SK-N-SH (cell line): ENCODE results near the gene CAMKMT. TPM values are rescaled to one million over a fixed set of nuclear protein-coding genes. Genes with fewer than 3 reads are reported as not detected.

Experiments
- CTCF ChIA-PET: fragments of 300-600, 350-600 bp; formaldehyde crosslinking; extraction: SDS; loops from one replicate; lab custom pipeline; 2021; lab: Yijun Ruan, JAX
- POLR2A ChIA-PET: fragments of 350-600 bp; sonication (Branson Sonifier 250); formaldehyde crosslinking; extraction: SDS; loops from one replicate; lab custom pipeline; 2020; ENCODE audit warnings: antibody characterized with exemption, inconsistent platforms; lab: Yijun Ruan, JAX
- DNase-seq: peaks from one replicate; pipeline ENCODE4 v3.0.0; 2012
- H2AFZ ChIP-seq: fragments of 200-600 bp; sonication (generic); 2 replicates; pipeline ENCODE4 v1.8.1; 2016; ENCODE audit warnings: antibody characterized with exemption, mild to moderate bottlenecking, low read depth
- H3F3A ChIP-seq: fragments of 200-600 bp; sonication (generic); replicated peaks from 2 replicates; pipeline ENCODE3; 2016; ENCODE audit warnings: antibody characterized with exemption, mild to moderate bottlenecking; ENCODE audit not compliant: insufficient read depth
- H3K27ac ChIP-seq, 2 experiments: fragments of 200-500 bp in 1 of 2; fragments of 200-600 bp in 1 of 2; sonication (Bioruptor generic) in 1 of 2; sonication (generic), shearing (Covaris generic) in 1 of 2; 2 replicates each; pipeline versions ENCODE4 v1.5.1 to v1.6.1; 2014 to 2016; ENCODE audit warnings: low read depth in 2 of 2, inconsistent platforms in 1 of 2, low read length in 1 of 2, mild to moderate bottlenecking in 1 of 2, mixed read lengths in 1 of 2
- H3K27me3 ChIP-seq: fragments of 200-600 bp; sonication (generic), shearing (Covaris generic); 2 replicates; pipeline ENCODE4 v1.6.1; 2016; ENCODE audit warnings: mixed run types; ENCODE audit not compliant: insufficient read depth
- H3K36me3 ChIP-seq, 2 experiments: fragments of 200-500 bp in 1 of 2; fragments of 200-600 bp in 1 of 2; sonication (Bioruptor generic) in 1 of 2; sonication (generic) in 1 of 2; replicated peaks in 1 of 2; 2 replicates each; pipeline versions ENCODE3 to v1.5.1; 2014 to 2016; ENCODE audit warnings: low read length in 1 of 2, mild to moderate bottlenecking in 1 of 2; ENCODE audit not compliant: insufficient read depth in 2 of 2, control insufficient read depth in 1 of 2
- H3K4me1 ChIP-seq, 2 experiments: fragments of 200-500 bp in 1 of 2; fragments of 200-600 bp in 1 of 2; sonication (Bioruptor generic) in 1 of 2; sonication (generic), shearing (Covaris generic) in 1 of 2; 2 replicates each; pipeline versions ENCODE4 v1.5.1 to v1.6.1; 2014 to 2016; ENCODE audit warnings: low read depth in 1 of 2, low read length in 1 of 2, mixed run types in 1 of 2; ENCODE audit not compliant: insufficient read depth in 2 of 2, control insufficient read depth in 1 of 2
- H3K4me2 ChIP-seq: fragments of 200-600 bp; sonication (generic), shearing (Covaris generic); 2 replicates; pipeline ENCODE4 v1.6.1; 2017; ENCODE audit warnings: mixed run types
- H3K4me3 ChIP-seq, 2 experiments: fragments of 200-500 bp in 1 of 2; fragments of 200-600 bp in 1 of 2; sonication (Bioruptor generic) in 1 of 2; sonication (generic), shearing (Covaris generic) in 1 of 2; 2 replicates each; pipeline versions ENCODE4 v1.5.1 to v1.8.1; 2014 to 2016; ENCODE audit warnings: low read depth in 2 of 2, inconsistent platforms in 1 of 2, low read length in 1 of 2, mild to moderate bottlenecking in 1 of 2, mixed read lengths in 1 of 2, moderate library complexity in 1 of 2
- H3K79me2 ChIP-seq: fragments of 200-600 bp; sonication (generic); 2 replicates; pipeline ENCODE4 v1.8.1; 2017; ENCODE audit warnings: mild to moderate bottlenecking; ENCODE audit not compliant: insufficient read depth
- H3K9ac ChIP-seq: fragments of 200-600 bp; sonication (generic); 2 replicates; pipeline ENCODE4 v1.6.1; 2017; ENCODE audit warnings: mixed run types
- H3K9me2 ChIP-seq: fragments of 200-600 bp; sonication (generic); 2 replicates; pipeline ENCODE4 v1.6.1; 2017; ENCODE audit warnings: mixed run types
- H3K9me3 ChIP-seq: fragments of 200-600 bp; sonication (generic); 2 replicates; pipeline ENCODE4 v1.6.1; 2017; ENCODE audit warnings: mixed run types, mild to moderate bottlenecking, moderate library complexity
- H4K20me1 ChIP-seq: fragments of 200-600 bp; sonication (generic); 2 replicates; pipeline ENCODE4 v1.6.1; 2017; ENCODE audit warnings: mild to moderate bottlenecking, mixed run types; ENCODE audit not compliant: insufficient read depth
- CHD2 ChIP-seq: fragments of 150-350 bp; IDR thresholded peaks from 2 replicates; pipeline ENCODE4 v1.6.1; 2018; ENCODE audit warnings: low read length; ENCODE audit not compliant: partially characterized antibody
- EP300 ChIP-seq, 2 experiments: IDR thresholded peaks; 2 replicates each; pipeline versions ENCODE4 v1.4.0 to v1.6.1; 2012; ENCODE audit warnings: borderline replicate concordance in 1 of 2, low read depth in 1 of 2, low read length in 1 of 2
- FOXJ3 ChIP-seq: sonication (generic); formaldehyde crosslinking; IDR thresholded peaks from 2 replicates; pipeline ENCODE4 v1.5.1; 2020; ENCODE audit warnings: mild to moderate bottlenecking, missing genetic modification reagents
- MXI1 ChIP-seq: IDR thresholded peaks from 2 replicates; pipeline ENCODE4 v1.6.1; 2012; ENCODE audit warnings: mild to moderate bottlenecking, low read depth, low read length, improper control_type of control experiment
- NFIC ChIP-seq: IDR thresholded peaks from 2 replicates; pipeline ENCODE4 v1.4.0; 2012; ENCODE audit warnings: borderline replicate concordance
- NRF1 ChIP-seq: IDR thresholded peaks from 2 replicates; pipeline ENCODE4 v1.6.1; 2012; ENCODE audit warnings: low read depth, mild to moderate bottlenecking, low read length
- PBX3 ChIP-seq: IDR thresholded peaks from 2 replicates; pipeline ENCODE4; 2012
- POLR2AphosphoS5 ChIP-seq: IDR thresholded peaks from 2 replicates; pipeline ENCODE4 v1.6.1; 2012; ENCODE audit warnings: low read depth, low read length
- RAD21 ChIP-seq: IDR thresholded peaks from 2 replicates; pipeline ENCODE4 v1.6.1; 2012; ENCODE audit warnings: mild to moderate bottlenecking, low read length
- RCOR1 ChIP-seq: fragments of 150-350 bp; IDR thresholded peaks from 2 replicates; pipeline ENCODE4 v1.6.1; 2017; ENCODE audit warnings: antibody characterized with exemption, low read length
- TCF12 ChIP-seq: IDR thresholded peaks from 2 replicates; pipeline ENCODE4 v1.4.0; 2012
- USF1 ChIP-seq: IDR thresholded peaks from 2 replicates; pipeline ENCODE4 v1.4.0; 2012; ENCODE audit warnings: low read depth, borderline replicate concordance
- USF2 ChIP-seq: fragments of 150-350 bp; IDR thresholded peaks from 2 replicates; pipeline ENCODE4 v1.6.1; 2017; ENCODE audit warnings: antibody characterized with exemption, low read length, low read depth, borderline replicate concordance
- YY1 ChIP-seq: IDR thresholded peaks from 2 replicates; pipeline ENCODE4 v1.4.0; 2012; ENCODE audit warnings: low read depth, mild to moderate bottlenecking
- WGBS: methylation state at CpG from one replicate; pipeline ENCODE4 v1.1.6; 2017; ENCODE audit warnings: low lambda C conversion rate; 5-methylcytosine and 5-hydroxymethylcytosine counted together
- polyA plus RNA-seq, 3 experiments: library from polyadenylated mRNA; depleted of rRNA; stranded (reverse); fragments of >200 nt; gene quantifications; 2 replicates each; pipeline ENCODE4 v1.2.3, GENCODE V29; 2012
- TF ChIP-seq, protein P1 (sequence below): IDR thresholded peaks from 2 replicates; pipeline ENCODE4 v1.4.0; 2012; ENCODE audit warnings: low read depth
- TF ChIP-seq, protein P2 (sequence below): fragments of 200-600 bp; sonication (generic); IDR thresholded peaks from 2 replicates; pipeline ENCODE4 v1.6.1; 2017; ENCODE audit warnings: antibody characterized with exemption, mild to moderate bottlenecking, moderate library complexity
- TF ChIP-seq, protein P3 (sequence below): IDR thresholded peaks from 2 replicates; pipeline ENCODE4 v1.4.0; 2012; ENCODE audit warnings: low read depth, borderline replicate concordance

The CAMKMT gene
- polyA plus RNA-seq, 1 of the 3 experiments (the other 2 are of a cell fraction): 5.9 TPM

DNA sequence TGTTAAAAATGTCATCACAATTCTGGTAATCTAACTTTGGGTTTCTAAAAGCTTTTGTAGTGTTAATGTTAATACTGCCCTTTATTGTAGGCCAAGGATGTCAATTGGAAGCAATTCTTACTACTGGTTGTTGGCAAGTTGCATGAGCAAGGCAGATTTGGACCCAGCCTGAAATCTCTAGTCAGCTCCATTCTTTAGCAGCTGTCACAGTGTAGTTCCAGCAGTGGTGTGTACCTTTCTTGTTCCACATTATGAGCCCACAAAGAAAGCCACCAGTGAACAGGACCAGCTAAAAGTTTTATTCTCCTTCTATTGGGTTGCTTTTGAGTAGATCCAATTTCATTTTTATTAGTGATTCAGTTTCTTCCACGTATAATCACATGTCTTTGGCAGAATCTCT, 133.8 kb downstream of the CAMKMT start:
- WGBS: 79% methylated on average over 1 of the region's 1 CpG
- H3K27ac ChIP-seq: no peak overlapping the region
- no peaks in the 10 kb centered on the region for H3K79me2 ChIP-seq
- no peak overlapping the region for H3K4me3 ChIP-seq
- H3K36me3 ChIP-seq: no peaks in the 10 kb centered on the region
- ChIA-PET POLR2A (no interaction called here), CTCF (interaction anchor here (1.1 to 7.1 kb wide), 4 partner anchors 17 to 460 kb away, joined by 3 to 95 read pairs (median 8); no protein-coding TSS in a partner anchor)
- H3K4me1 ChIP-seq: no peaks in the 10 kb centered on the region; a peak in 1 of 4 replicates
- no peak overlapping the region for H3K9ac ChIP-seq
- no peaks in the 10 kb centered on the region for H3K9me2 ChIP-seq
- no peak for DNase-seq
- no peak overlapping the region for H3K4me2 ChIP-seq
- no peaks in the 10 kb centered on the region for H3K27me3 ChIP-seq
- H2AFZ ChIP-seq: no peak overlapping the region
- TF ChIP-seq POLR2AphosphoS5: no peak
- no peak for TF ChIP-seq EP300 (IDR thresholded peaks at IDR 0.05; ENCODE audit: borderline replicate concordance in 1 of 2, low read depth in 1 of 2, low read length in 1 of 2)
- no peak for TF ChIP-seq NRF1
- TF ChIP-seq, protein P1, sequence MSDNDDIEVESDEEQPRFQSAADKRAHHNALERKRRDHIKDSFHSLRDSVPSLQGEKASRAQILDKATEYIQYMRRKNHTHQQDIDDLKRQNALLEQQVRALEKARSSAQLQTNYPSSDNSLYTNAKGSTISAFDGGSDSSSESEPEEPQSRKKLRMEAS: no peak
- TF ChIP-seq TCF12: no peak
- no peak for TF ChIP-seq FOXJ3
- TF ChIP-seq CHD2: no peak
- no peak for TF ChIP-seq RAD21
- no peak for TF ChIP-seq MXI1
- TF ChIP-seq YY1: no peak
- no peak for TF ChIP-seq USF1
- no peak for TF ChIP-seq RCOR1
- no peaks in the 10 kb centered on the region for H3K9me3 ChIP-seq
- H3F3A ChIP-seq: peaks cover 3% of the 10 kb centered on the region
- no peaks in the 10 kb centered on the region for H4K20me1 ChIP-seq

DNA sequence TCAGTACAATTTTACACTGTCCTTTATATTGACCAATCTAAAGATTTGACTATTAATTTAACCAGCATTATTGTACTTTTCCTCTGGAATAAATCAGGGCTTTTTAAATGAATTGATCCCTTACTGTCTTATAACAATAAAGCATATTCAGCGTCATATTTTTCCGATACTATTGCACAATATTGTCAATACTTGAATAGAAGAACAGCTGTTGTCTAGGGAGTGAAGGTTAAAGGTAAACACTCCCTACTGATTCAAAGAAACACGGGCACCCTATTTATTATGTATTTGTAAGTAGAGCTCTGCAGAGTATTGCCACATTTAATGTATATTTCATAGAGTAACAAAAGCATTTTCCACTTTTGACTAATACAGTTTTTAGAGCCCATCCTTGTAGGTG, 134.4 kb downstream of the CAMKMT start:
- Histone ChIP-seq H3K27ac (no peak overlapping the region), H3K4me2 (no peak overlapping the region), H3K9me2 (no peaks in the 10 kb centered on the region), H3K27me3 (no peaks in the 10 kb centered on the region), H2AFZ (no peak overlapping the region), H3K4me1 (no peaks in the 10 kb centered on the region; a peak in 1 of 4 replicates), H4K20me1 (no peaks in the 10 kb centered on the region), H3F3A (peaks cover 3% of the 10 kb centered on the region), H3K9me3 (no peaks in the 10 kb centered on the region), H3K36me3 (no peaks in the 10 kb centered on the region), H3K9ac (no peak overlapping the region), H3K4me3 (no peak overlapping the region), H3K79me2 (no peaks in the 10 kb centered on the region)
- DNase-seq: no peak
- CTCF ChIA-PET: interaction anchor here (1.1 to 7.1 kb wide), 4 partner anchors 17 to 460 kb away, joined by 3 to 95 read pairs (median 8); no protein-coding TSS in a partner anchor
- POLR2A ChIA-PET: no interaction called here
- WGBS: 82% methylated on average over 3 of the region's 3 CpGs
- TF ChIP-seq USF1 (no peak), TCF12 (no peak), EP300 (IDR thresholded peaks at IDR 0.05; ENCODE audit: borderline replicate concordance in 1 of 2, low read depth in 1 of 2, low read length in 1 of 2) (no peak), NFIC (no peak), USF2 (no peak), PBX3 (no peak)
- TF ChIP-seq, protein P2, sequence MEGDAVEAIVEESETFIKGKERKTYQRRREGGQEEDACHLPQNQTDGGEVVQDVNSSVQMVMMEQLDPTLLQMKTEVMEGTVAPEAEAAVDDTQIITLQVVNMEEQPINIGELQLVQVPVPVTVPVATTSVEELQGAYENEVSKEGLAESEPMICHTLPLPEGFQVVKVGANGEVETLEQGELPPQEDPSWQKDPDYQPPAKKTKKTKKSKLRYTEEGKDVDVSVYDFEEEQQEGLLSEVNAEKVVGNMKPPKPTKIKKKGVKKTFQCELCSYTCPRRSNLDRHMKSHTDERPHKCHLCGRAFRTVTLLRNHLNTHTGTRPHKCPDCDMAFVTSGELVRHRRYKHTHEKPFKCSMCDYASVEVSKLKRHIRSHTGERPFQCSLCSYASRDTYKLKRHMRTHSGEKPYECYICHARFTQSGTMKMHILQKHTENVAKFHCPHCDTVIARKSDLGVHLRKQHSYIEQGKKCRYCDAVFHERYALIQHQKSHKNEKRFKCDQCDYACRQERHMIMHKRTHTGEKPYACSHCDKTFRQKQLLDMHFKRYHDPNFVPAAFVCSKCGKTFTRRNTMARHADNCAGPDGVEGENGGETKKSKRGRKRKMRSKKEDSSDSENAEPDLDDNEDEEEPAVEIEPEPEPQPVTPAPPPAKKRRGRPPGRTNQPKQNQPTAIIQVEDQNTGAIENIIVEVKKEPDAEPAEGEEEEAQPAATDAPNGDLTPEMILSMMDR: no peak
- TF ChIP-seq, protein P3, sequence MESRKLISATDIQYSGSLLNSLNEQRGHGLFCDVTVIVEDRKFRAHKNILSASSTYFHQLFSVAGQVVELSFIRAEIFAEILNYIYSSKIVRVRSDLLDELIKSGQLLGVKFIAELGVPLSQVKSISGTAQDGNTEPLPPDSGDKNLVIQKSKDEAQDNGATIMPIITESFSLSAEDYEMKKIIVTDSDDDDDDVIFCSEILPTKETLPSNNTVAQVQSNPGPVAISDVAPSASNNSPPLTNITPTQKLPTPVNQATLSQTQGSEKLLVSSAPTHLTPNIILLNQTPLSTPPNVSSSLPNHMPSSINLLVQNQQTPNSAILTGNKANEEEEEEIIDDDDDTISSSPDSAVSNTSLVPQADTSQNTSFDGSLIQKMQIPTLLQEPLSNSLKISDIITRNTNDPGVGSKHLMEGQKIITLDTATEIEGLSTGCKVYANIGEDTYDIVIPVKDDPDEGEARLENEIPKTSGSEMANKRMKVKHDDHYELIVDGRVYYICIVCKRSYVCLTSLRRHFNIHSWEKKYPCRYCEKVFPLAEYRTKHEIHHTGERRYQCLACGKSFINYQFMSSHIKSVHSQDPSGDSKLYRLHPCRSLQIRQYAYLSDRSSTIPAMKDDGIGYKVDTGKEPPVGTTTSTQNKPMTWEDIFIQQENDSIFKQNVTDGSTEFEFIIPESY: no peak
